Measurements from ENCODE around the gene RBM43.
"Not testable (repeated sequence)": the region's sequence is repeated elsewhere in the genome, so short reads cannot be mapped to it uniquely, and the experiment has no call there.

RBM43 gene

DNA sequence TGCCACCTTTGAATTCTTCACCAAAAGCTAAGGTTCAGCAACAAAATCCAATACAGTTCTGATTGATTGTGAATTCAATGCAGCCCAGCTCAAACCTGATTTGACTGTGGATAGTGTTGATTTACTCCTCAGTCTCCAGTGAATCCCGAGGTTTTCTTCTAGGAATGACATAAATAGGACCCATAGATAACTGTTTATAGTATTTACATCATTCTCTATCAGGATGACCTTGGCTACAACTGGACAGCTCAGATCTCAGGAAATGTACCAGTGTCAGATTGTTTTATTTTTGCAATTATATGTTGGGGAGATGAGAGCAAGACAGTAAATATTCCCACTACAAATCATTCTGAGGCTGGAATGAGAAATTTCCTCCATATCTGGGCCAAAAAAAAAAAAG, 21.2 kb downstream of the RBM43 start:
- no peak for TF ChIP-seq CTCF (IDR thresholded peaks at IDR 0.05; ENCODE audit: low read depth, low read length)
- no peak for DNase-seq (ENCODE audit: extremely low read depth, low read depth)

GRCh38 chr2:151239624-151240023, 22.0 kb downstream of the RBM43 start:
- no peak for DNase-seq (ENCODE audit: extremely low read depth, low read depth)
- TF ChIP-seq CTCF (IDR thresholded peaks at IDR 0.05; ENCODE audit: low read depth, low read length) = no peak

DNA sequence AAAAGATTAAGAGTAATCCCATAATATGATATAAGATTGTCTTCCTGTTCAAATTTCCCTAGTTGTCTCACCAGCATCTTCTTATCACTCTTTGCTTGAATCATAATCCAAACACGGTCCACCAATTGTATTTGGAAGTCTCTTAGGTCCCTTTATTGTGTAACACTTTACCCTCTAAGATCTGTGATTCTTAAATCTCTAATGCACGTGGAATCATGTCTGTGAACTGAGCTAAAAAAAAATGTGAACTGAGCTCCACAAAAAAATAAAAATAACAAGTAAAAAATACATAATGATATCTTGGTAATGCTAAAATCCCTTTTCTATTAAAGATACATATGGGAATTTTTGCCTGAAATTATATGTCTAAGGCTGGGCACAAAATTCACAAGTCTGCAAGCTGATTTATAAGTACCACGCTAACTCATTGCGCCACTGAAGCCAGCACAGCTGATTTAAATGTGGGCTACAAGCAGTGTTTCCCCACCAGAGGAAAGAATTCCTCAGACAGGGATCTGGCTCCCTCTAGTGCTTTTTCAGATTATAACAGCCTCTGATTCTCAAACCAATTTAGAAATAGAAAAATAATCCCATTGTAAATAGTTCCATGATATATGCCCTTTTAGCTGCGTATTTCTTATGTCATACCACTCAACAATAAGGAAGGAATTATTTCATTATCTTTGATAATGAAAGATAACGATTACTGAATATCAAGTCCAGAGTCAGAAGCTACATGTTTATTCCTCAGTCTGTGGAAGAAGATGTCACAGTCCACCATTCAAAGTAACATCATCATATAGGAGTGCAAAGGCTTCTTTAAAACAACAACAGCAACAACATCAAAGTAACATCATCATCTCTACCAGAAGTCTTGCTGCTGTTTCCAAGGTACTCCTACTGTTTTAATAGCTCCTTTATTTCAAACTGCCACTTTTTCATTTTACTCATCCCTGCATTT, 22.9 kb downstream of the RBM43 start:
- peak; percentile 79 for DNase-seq (ENCODE audit: extremely low read depth, low read depth)
- TF ChIP-seq CTCF (IDR thresholded peaks at IDR 0.05; ENCODE audit: low read depth, low read length) = peak; percentile 72

DNA sequence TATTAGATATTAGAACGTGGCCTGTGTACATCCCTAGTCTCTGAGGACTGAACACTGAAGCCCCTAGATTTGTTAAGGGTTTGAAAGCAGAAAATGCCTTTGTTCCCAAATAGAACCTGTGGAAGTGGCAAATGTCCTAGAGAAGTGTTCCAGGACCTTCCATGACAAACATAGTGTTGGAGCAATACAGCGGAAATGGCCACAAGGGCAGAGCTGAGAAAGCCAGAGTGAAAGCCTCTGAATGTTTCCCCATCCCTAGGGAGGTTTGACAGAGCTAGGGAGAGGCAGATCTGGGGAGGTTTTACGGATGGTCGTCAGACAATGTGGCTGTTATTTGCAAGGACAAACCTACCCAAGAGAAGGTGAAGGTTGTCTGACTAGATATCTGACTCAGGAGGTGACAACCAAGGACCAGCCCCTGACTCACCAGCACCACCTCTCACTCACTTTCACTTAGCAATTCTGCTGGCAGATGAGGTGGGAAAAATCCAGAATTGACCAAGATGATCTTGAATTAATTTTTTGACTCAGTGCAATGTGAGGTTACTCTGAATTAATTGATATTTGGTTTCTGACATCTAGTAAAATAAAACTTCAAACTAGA, 24.1 kb downstream of the RBM43 start:
- no peak for DNase-seq (ENCODE audit: extremely low read depth, low read depth)
- TF ChIP-seq CTCF (IDR thresholded peaks at IDR 0.05; ENCODE audit: low read depth, low read length) = no peak

- DNase-seq (ENCODE audit: extremely low read depth, low read depth) = not testable (repeated sequence)
Observed at GRCh38 chr2:151233760-151234159, 27.9 kb downstream of the RBM43 start.

DNA sequence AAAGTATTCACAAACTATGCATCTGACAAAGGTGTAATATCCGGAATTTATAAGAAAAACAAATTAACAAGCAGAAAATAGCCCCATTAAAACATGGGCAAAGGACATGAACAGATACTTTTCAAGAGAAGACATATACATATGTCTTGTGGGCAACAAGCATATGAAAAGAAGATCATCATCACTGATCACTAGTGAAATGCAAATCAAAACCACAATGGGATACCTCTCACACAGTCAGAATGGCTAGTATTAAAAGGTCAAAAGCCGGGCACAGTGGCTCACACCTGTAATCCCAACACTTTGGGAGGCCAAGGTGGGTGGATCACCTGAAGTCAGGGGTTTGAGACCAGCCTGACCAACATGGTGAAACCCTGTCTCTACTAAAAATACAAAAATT, 28.4 kb downstream of the RBM43 start:
- DNase-seq (ENCODE audit: extremely low read depth, low read depth) = not testable (repeated sequence)

DNA sequence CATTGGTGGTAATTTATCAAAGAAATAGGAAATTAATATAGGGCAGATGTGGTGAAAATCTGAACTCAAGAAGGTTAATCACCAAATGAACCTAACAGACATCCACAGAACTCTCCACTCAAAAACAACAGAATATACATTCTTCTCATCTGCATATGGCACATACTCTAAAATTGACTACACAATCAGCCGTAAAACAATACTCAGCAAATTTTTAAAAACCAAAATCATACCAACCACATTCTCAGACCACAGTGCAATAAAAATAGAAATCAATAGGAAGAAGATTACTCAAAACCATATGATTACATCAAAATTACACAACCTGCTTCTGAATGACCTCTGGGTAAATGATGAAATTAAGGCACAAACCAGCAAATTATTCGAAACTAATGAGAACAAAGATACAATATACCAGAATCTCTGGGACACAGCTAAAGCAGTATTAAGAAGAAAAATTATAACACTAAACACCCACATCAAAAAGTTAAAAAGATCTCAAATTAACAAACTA, 31.0 kb downstream of the RBM43 start:
- no peak for TF ChIP-seq CTCF (IDR thresholded peaks at IDR 0.05; ENCODE audit: low read depth, low read length)
- no peak for DNase-seq (ENCODE audit: extremely low read depth, low read depth)

DNA sequence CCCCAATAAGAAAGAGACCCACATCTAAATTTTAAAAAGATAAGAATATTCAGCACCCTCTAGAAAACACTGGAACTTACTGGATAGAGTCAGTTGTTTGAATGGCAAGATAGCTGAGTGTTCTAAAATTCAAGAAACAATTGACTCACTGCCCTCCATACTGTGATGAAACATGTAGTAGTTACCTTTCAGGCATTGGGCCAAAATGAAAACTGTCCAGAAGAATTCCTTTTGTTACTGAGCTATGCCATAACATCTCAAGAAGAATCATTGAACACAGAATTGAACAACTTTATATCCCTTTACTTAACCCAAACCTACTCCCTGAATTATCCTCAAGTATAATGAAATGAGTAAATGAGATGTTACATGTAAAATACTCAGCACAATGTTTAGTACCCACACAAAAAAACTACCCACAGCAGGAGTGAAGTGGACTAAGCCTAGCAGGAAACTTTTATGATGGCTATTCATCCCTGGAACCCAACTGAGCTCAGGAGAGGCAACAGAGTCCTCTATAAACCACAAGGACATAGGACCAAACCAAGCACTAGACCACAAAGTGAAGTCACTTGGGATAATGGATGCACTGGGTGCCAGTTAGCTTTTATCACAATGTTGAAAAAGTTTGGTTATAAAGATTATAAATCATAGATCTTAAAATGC, 32.7 kb downstream of the RBM43 start:
- no peak for DNase-seq (ENCODE audit: extremely low read depth, low read depth)
- no peak for TF ChIP-seq CTCF (IDR thresholded peaks at IDR 0.05; ENCODE audit: low read depth, low read length)

All from AG09319 (cell line).